GM18867 (cell line): Measurements from ENCODE around the gene TBCCD1.
"Not testable (repeated sequence)": the region's sequence is repeated elsewhere in the genome, so short reads cannot be mapped to it uniquely, and the experiment has no call there.

Experiments
- ATAC-seq: cut with Tn5 transposase; IDR thresholded peaks from one replicate; pipeline ENCODE4 v1.9.1; 2021; ENCODE audit warnings: mild to moderate bottlenecking, moderate library complexity; ENCODE audit not compliant: unreplicated experiment

Gene TBCCD1

DNA sequence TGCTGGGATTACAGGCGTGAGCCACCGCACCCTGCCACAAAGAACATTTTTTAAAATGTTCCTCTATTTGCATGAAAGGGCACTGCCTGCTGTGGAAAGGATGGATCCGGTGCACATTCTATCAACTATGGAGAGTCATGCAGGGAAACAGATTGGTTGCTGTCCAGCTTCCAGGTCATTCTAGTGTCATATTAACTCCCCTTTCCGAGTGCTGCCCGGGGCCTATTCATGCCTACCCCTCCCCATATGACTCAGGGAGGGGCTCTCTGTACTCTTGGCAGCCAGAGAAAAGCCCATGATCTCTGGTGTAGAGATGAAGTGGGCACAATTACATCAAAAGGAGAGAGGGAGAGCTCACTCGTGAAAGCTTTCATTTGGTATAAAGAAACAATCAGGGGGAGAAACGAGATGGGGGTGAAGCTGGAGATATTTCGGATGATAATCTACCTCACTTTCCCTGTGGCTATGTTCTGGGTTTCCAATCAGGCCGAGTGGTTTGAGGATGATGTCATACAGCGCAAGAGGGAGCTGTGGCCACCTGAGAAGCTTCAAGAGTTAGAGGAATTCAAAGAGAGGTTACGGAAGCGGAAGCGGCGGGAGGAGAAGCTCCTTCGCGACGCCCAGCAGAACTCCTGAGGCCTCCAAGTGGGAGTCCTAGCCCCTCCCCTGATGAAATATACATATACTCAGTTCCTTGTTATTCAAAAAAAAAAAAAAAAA is 29.6 kb upstream of the TBCCD1 start:
- no peak for ATAC-seq

DNA sequence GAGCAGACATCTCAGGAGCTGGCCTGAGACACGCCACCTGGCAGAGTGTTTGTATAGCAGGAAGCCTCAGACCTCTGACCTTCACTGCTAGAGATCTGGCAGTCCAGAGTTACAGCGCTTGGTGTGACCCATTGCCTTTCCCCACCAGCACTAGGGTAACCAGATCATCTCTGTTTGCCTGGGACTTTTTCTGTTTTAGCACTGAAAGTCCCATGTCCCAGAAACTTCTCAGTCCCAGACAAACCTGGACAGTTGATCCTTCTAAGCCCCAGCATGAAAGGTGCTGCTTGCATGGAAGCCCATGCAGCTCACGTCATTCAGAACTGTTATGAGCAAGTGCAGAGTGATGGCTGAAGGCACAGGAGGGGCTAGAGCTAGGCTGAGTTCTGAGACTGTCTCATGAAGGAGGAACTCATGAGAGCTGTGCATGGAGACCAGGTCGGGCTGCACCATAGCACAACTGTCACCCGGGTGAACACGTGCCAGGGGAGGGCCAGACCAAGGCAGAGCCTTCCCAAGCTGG is 27.5 kb upstream of the TBCCD1 start:
- ATAC-seq: no peak

DNA sequence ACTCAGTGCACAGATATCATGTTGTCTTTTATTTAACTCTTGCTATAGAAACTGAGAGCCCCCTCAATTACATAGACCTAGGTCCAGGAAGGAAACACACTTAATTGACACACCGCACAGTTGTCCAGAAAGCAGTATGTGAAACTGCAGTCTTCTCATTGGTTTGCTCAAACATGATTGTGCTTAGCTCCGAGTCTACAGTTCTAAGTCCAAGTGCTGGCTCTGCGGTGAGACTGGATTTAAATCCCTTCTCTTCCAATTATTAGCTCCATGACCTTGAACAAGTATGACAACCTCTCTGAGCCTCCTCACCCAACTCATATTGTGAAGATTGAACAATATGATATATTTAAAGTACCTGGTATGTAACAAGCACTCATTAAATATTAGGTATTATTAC is 26.7 kb upstream of the TBCCD1 start:
- no peak for ATAC-seq

DNA sequence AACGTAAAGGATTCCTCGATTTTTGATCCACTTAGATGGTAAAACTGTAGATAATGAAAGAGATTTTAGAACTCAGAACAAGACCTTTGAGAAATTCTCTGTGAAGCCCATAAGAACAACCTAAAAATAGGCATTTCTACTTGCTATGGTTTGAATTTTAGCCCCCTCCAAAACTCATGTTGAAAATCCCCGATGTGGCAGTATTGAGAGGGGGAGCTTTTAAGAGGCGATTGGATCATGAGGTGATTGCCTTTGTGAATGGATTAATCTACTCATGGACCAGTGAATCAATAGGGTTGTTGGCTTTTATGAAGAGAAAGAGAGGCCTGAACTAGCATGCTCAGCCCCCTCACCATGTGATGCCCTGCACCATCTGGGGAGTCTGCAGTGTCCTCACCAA is 25.5 kb upstream of the TBCCD1 start:
- ATAC-seq: no peak

DNA sequence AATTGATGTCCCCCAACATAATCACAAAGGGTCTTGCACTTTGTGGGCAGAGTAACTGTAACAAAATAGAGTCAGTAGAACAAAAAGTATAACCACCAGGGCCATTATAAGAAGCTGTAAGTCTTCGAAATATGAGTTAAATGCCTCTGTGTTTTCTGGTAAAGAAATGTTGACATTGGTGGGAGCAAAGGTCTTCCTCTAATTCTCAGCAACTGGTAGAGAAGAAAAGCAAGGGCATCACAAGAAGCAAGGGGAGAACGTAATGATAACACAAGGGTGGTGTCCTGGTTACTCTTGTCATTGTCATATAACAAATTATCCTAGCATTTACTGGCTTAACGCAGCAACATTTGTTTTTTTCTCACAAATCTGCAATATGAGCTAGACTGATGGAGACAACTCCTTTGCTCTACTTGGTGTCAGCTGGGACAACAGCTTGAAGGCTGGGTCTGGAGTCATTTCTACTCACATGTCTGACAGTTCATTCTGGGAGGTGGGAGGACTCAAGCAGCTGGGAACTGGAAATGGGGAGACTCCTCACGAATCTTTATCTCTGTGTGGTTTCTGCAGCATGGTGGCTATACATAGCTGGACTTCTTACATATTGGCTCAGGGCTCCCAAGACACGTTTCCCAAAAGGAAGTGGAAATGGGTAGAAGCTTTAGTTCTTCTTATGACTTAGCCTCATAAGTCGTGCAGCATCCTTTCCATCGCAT is 23.6 kb upstream of the TBCCD1 start:
- no peak for ATAC-seq

DNA sequence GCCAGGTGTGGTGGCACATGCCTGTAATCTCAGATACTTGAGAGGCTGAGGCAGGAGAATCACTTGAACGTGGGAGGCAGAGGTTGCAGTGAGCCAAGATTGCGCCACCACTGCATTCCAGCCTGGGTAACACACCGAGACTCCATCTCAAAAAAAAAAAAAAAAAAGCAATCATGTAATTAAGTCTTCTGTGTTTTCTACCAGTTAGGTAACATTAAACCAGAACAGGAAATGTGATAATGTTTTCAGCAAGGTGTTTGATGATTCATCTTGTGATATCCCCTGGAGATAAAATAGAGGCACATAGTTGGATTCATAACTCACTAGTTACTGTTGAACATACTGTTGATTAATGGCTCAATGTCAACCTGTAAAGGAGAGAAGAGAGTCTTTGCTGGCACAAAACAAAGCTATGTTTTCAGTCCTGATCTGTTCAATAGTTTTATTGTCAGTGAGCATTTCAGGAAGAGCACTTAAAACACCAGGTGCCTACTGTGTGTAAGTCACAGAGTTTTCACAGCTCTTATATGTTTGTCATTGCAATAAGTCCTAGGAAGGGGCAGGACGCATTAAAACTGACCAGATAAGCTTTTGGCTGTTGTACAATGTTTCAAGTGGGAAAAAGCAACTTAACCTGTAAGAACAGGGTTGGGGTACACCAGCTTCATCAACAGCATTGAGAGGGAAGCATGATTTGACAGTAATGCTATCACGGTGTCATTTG is 22.9 kb upstream of the TBCCD1 start:
- ATAC-seq: no peak

DNA sequence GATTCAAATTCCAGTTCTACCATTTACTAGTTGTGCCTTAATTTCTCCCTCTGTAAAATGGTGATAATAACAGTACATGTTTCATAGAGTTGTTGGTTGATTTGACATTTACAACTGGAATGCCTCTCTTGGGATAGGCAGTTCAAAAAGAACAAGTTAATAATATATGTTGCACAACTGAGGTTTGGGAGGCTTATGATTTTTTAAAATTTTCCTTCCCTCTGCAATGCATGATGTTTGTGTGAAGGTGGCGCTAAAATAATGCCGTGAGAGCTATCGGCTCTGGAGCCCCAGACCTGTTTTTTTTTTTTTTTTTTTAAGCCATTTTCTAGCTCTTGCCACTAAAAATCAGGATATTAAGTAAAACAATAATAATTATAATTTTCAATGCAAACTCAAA is 22.0 kb upstream of the TBCCD1 start:
- ATAC-seq: no peak

DNA sequence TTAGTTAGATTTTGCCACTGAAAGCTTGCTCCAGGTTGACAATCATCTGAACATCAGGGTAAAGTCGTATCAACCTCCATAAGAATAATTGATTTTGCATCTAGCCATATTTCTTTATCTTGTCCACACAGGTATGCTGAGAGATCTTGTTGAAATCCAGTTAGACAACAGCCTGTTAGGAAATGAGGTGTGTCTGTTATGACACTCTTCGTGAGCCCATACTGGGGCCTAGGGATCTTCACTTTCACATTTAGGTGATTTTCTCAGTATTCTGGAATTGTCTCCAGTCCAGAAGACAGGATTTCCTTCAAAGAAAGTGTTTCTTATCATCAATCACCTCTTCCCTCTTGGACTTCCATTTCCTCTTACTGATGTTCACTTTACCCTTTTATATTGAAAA is 21.5 kb upstream of the TBCCD1 start:
- ATAC-seq: no peak

DNA sequence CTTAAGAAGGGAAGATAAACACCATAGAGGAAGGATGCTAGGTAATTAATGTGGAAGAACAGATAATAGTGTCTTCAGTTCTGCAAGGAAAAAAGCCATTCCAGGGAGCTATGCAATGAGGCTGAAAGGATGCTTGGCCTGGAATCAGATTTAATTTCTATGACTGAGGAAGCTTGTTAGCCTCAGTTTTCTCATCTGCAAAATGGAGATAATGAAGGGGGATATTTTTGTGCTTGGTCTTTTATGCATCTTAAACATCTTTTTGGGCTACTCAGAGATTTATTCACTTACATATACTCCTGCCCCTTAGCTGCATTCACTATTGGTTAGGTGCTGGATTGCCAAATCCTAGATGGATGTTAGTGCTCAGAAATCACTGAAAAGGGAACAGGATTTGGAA is 20.0 kb upstream of the TBCCD1 start:
- ATAC-seq: no peak

DNA sequence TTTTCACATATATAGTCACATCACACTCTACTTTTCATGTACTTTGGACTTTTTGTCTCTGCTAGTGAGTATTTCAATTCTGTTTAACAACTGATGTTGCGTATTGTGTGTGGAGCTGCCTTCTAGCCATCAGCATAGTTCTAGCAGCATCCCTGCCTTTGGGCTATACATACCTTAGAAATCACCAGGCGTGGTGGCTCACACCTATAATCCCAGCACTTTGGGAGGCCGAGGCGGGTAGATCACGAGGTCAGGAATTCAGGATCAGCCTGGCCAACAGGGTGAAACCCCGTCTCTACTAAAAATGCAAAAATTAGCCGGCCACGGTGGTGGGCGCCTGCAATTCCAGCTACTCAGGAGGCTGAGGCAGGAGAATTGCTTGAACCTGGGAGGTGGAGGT is 19.1 kb upstream of the TBCCD1 start:
- ATAC-seq: not testable (repeated sequence)

DNA sequence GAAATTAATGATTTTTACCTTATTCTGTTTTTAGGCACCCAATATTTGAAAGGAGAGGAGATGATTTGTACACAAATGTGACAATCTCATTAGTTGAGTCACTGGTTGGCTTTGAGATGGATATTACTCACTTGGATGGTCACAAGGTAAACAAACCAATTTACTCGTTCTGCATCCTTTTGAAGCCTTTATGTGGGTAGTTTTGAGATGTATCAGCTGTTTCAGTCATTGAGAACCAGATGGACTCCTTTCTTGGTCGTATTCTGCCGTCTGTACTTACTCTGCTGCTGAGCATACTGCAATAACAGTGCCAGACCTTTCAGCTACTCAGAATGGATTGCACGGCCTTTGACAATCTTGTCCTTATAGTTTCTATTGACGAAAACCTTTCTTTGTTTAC is 16.7 kb upstream of the TBCCD1 start:
- no peak for ATAC-seq

DNA sequence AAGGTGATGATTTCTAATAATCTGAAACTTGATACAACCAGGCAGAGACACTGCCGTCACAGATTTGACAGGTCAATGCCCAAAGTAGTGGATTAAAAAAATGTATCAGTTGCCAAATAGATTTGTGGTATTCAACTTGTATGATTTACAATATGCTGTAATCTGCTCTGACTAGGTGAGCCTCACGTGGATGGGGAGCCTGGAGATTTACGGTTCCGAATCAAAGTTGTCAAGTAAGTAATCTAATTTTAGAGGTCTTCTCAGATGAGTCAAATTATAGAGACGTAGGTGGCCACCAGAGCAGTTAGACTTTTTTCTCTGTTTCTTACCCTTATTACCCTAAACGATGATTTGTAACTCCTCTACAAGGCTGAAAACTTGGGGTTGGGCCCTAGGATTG is 15.4 kb upstream of the TBCCD1 start:
- no peak for ATAC-seq

DNA sequence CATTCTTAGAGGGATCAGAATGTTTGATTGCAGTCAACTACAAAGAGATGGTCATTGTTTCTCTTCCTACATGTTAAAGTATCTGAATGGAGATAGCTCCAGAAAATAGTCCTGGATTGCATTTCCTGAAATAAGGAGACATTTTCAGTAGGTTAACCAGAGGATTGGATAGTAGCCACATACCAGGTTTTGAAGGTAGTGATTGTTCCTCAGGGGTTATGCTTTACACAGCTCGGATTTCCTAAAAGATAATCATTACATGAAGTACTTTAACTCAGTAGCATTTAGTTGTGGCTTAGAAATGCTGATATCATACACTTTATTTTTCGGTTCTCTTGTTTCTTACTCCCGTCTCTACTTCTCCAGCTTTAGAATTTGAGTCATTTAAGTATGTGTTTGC is 13.6 kb upstream of the TBCCD1 start:
- no peak for ATAC-seq

DNA sequence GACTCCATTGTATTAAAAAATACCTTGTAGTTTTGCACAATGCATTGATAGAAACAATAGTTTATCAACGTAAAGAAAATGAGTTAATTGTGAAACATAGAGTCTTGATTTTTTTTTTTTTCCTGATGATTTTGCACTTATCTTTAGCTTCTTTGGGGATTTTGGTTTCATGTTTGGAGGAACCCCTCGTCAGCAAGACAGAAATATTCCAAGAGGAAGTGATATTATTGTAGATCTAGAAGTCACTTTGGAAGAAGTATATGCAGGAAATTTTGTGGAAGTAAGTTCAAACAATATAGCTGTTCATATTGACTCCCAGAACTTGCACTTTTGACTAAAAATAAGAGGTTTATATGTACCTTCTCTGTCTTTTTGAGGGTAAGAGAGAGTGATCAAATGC is 10.4 kb upstream of the TBCCD1 start:
- no peak for ATAC-seq

DNA sequence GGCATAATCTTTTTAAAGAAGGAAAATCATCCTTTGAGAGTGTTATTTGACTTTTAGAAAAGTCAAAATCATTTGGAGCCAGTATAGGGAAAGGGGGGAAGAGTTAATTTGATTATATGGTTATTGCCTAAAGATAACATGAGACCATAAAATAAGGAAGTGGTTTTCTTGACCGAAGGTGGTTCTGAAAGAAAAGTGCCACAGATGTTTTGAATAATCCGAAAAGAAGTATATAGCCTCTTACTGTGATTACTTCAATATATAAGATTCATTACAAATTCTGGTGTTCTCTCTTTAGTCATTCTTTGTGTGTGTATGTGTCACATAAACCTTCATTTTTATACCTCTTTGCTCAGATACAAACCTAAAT is 4.5 kb upstream of the TBCCD1 start:
- ATAC-seq: no peak

DNA sequence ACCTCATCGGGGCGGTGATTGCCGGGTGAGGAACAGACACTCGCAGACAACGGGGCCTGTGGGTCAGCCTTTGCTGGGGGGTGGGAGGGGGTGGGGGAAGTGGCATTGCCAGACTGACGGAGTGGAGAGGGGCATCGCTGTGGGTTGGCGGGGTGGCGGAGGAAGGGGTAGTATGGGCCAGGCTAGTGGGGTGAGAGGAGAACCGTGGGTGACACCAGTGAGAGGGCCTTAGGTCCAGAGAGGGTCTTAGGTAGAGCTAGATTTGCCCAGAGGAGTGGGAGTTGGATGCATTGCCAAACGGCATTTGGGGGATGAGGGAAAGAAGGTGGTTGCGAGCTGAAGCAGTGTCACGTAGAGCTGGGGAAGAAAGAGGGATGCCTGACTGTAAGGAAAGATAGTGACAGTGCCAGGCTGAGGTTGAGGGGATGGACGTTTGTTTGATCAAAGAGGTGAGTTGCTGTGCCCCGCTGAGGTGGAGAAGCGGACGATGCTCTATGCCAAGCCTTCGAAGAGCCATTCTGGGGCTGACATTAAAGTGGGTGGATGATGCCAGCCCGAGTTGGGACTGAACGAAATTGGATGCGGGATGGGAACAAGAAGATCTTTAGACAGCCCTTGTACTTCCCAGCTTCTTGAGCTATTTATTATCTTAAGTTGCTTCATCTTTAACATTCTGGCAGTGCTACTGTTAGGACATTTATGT is 4.0 kb upstream of the TBCCD1 start:
- no peak for ATAC-seq

DNA sequence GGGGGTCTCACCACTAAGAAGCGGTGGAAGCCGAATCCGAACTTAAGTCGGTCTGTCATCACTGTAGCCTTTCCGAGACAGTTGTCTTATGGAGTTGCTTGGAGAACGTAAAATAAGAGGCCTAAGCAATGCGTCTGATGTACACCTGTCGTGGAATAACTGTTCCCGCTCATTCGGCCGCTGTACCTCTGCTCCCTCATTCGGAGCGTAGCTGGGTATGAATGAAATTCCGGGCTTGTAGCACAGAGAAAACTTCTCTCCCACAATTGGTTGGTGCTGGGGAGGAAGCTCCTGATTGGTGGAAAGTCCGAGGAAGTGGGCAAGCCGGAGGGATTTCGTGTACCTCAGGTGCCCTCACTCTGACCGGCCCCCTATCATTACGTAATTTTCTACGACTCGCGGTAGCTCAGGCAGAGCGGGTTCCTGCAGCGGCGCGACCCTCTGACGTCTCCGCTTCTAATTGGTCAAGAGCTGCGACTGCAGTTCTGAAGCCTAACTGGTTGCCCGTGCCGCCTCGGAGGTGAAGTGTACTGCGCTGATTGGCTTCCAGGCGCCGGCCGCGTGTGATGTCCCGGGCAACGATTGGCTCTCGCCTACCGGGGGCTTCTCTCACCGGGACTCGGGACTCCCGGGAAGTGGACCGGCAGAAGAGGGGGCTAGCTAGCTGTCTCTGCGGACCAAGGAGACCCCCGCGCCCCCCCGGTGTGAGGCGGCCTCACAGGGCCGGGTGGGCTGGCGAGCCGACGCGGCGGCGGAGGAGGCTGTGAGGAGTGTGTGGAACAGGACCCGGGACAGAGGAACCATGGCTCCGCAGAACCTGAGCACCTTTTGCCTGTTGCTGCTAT is 3.2 kb upstream of the TBCCD1 start, which contains the start of gene DNAJB11:
TSS of gene DNAJB11 (plus strand) at position 625 of the 845 bp plus-strand sequence. CDS start at position 803, 178 bp downstream.
- ATAC-seq: peak; percentile 81

DNA sequence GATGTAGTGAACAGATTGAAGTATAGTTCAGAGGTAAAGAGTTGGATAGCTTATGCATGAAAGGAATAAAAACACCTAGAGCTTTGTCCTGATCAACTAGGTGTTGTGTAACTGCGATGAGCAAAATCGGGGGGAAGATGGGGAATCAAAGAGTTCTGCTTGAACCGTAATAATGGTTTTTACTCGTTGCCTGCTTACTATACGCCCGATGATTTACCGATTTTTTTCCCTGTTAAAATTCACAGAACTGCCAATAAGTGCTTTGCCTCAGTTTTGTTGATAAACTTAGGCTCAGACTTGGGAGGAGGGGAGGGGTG is 2.6 kb upstream of the TBCCD1 start:
- ATAC-seq: no peak

DNA sequence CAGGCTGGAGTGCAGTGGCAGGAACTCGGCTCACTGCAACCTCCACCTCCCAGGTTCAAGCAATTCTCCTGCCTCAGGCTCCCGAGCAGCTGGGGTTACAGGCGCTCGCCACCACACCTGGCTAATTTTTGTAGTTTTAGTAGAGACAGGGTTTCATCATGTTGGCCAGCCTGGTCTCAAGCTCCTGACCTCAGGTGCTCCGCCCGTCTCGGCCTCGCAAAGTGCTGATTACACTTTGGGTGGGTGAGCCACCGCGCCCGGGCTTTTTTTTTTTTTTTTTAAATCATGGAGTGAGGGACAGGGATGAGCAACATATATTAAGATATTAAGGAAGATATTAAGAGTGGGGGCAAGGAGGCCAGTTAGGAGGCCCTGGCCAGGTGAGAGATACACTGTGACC is 2.2 kb upstream of the TBCCD1 start:
- not testable (repeated sequence) for ATAC-seq

DNA sequence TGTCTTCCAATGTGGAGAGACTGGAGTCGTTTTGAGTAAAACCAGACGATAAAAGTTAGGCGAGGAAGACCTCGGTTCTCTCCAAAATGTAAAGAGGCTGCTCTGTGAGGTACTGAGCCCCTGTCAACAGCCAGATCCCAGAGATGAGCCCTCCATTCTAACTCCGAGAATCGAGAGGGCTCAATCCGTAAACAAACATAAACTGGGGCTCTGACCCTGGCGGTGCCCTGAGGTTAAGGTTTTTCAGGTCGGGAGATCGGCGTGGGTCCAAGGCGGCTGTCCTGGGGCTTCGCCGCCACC is 417 bp downstream of the TBCCD1 start:
- ATAC-seq: no peak

DNA sequence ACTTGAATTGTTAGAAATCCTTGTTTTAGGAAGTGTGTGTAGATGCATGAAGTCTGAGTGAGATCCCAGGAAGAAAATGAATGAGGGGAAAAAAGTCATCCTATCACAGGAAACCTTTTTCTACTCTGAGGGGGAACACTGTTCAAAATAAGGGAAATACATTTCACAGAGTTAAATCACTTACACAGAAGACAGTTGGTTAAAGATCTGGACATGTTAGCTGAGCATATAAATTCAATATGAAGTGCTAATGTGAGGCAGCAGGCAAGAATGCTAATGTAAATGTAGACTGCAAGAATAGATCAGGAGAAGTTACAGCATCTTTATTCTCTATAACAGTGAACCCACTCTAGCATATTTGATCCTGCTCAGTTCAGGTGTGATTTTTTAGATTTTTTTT is 2.6 kb downstream of the TBCCD1 start:
- no peak for ATAC-seq
